Measurements from ENCODE around the gene SP7. TPM values are rescaled to one million over a fixed set of nuclear protein-coding genes. Genes with fewer than 3 reads are reported as not detected.
A peak's percentile ranks its signal among the peaks of the same experiment; 100 is the strongest.

The SP7 gene
- total and polyA plus RNA-seq, 8 donors: not detected

- WGBS, 5 donors: 57 to 70% (median 66%) methylated on average over 4 of the region's 4 CpGs
- peaks cover 51 to 95% (median 89%) of the 10 kb centered on the region in 4 donors for H3K36me3 ChIP-seq
- intact Hi-C loops (cut with DNase I; ENCODE audit: low total_unique reads): no loop called here
Observed at GRCh38 chr12:53308276-53308675, 27.9 kb downstream of the SP7 start.

GRCh38 chr12:53306826-53307225 is 29.3 kb downstream of the SP7 start:
- TF ChIP-seq POLR2AphosphoS5 (IDR thresholded peaks at IDR 0.05) (no peak), CTCF (IDR thresholded peaks at IDR 0.05) (no peak), EP300 (IDR thresholded peaks at IDR 0.05) (no peak), POLR2A (IDR thresholded peaks at IDR 0.05) (no peak)
- no peak for DNase-seq
- no peak overlapping the region for H3K4me3 ChIP-seq
- peaks cover 56 to 98% (median 96%) of the 10 kb centered on the region in 4 donors for H3K36me3 ChIP-seq
- no peaks in the 10 kb centered on the region for H3K27me3 ChIP-seq
- H3K4me1 ChIP-seq: peaks cover 7 to 18% (median 14%) of the 10 kb centered on the region in 4 donors
- 93 to 97% (median 95%) methylated on average over 10 of the region's 10 CpGs for WGBS, 5 donors
- no peak overlapping the region for H3K27ac ChIP-seq
- no peaks in the 10 kb centered on the region for H3K9me3 ChIP-seq
- intact Hi-C loops (cut with DNase I; ENCODE audit: low total_unique reads): no loop called here

More at GRCh38 chr12:53308276-53308675, 27.9 kb downstream of the SP7 start:
- Histone ChIP-seq H3K9me3 (no peaks in the 10 kb centered on the region), H3K27ac (no peak overlapping the region), H3K27me3 (no peaks in the 10 kb centered on the region), H3K4me3 (no peak overlapping the region), H3K4me1 (peaks cover 0 to 4% (median 3%) of the 10 kb centered on the region in 4 donors)
- DNase-seq: no peak
- no peak for TF ChIP-seq POLR2A (IDR thresholded peaks at IDR 0.05)
- TF ChIP-seq CTCF (IDR thresholded peaks at IDR 0.05): no peak
- no peak for TF ChIP-seq POLR2AphosphoS5 (IDR thresholded peaks at IDR 0.05)
- TF ChIP-seq EP300 (IDR thresholded peaks at IDR 0.05): no peak

GRCh38 chr12:53302903-53303302 is 33.3 kb downstream of the SP7 start:
- intact Hi-C loops (cut with DNase I; ENCODE audit: low total_unique reads): no loop called here
- Histone ChIP-seq H3K9me3 (no peaks in the 10 kb centered on the region), H3K4me3 (no peak overlapping the region), H3K4me1 (peaks cover 30 to 53% (median 42%) of the 10 kb centered on the region in 4 donors), H3K27ac (no peak overlapping the region), H3K27me3 (no peaks in the 10 kb centered on the region), H3K36me3 (peaks cover 43 to 78% (median 74%) of the 10 kb centered on the region in 4 donors)
- TF ChIP-seq POLR2AphosphoS5 (IDR thresholded peaks at IDR 0.05): no peak
- no peak for TF ChIP-seq POLR2A (IDR thresholded peaks at IDR 0.05)
- TF ChIP-seq CTCF (IDR thresholded peaks at IDR 0.05): no peak
- no peak for TF ChIP-seq EP300 (IDR thresholded peaks at IDR 0.05)
- WGBS, 5 donors: 87 to 94% (median 89%) methylated on average over 3 to 5 of the region's 5 CpGs
- no peak for DNase-seq

GRCh38 chr12:53300187-53300586 is 36.0 kb downstream of the SP7 start:
- H3K27me3 ChIP-seq: no peaks in the 10 kb centered on the region
- H3K36me3 ChIP-seq: peaks cover 16 to 62% (median 55%) of the 10 kb centered on the region in 4 donors
- H3K4me1 ChIP-seq: peaks cover 43 to 75% (median 61%) of the 10 kb centered on the region in 4 donors
- H3K4me3 ChIP-seq: peak overlapping the region; percentile 73 to 99 (median 78)
- H3K27ac ChIP-seq: peak overlapping the region; percentile 67 to 89 (median 76)
- TF ChIP-seq POLR2A (IDR thresholded peaks at IDR 0.05): no peak
- TF ChIP-seq EP300 (IDR thresholded peaks at IDR 0.05): no peak
- no peak for TF ChIP-seq POLR2AphosphoS5 (IDR thresholded peaks at IDR 0.05)
- TF ChIP-seq CTCF (IDR thresholded peaks at IDR 0.05): no peak
- no peak for DNase-seq
- 0 to 3% (median 1%) methylated on average over 12 of the region's 12 CpGs for WGBS, 5 donors
- intact Hi-C loops (cut with DNase I; ENCODE audit: low total_unique reads): no loop called here
- no peaks in the 10 kb centered on the region for H3K9me3 ChIP-seq
